Measurements from ENCODE around the gene PAPOLA. TPM values are rescaled to one million over a fixed set of nuclear protein-coding genes. Genes with fewer than 3 reads are reported as not detected.

The PAPOLA gene
- total RNA-seq, 1 experiment from 2014 or later, result 125 TPM

- ChIA-PET POLR2A (no interaction called here), CTCF (no interaction called here)
- no TSS peak for BruUV-seq (replicated peaks)
- Histone ChIP-seq H3K4me1 (ENCODE audit: control insufficient read depth, insufficient read depth, low read length) (no peaks in the 10 kb centered on the region), H3K9me3 (ENCODE audit: control insufficient read depth, insufficient read depth, low read depth, low read length) (no peaks in the 10 kb centered on the region), H3K4me3 (ENCODE audit: low read depth in 2 of 2, low read length in 2 of 2) (peak overlapping the region; percentile 38 to 56), H3K27ac (ENCODE audit: low read length) (no peak overlapping the region), H3K36me3 (ENCODE audit: control insufficient read depth, insufficient read depth, low read length) (no peaks in the 10 kb centered on the region), H3K27me3 (ENCODE audit: control insufficient read depth, insufficient read depth, low read length) (no peaks in the 10 kb centered on the region)
- in situ Hi-C loops (cut with HindIII; ENCODE audit: low pct_unique_long_range_greater_than_20kb, low sequenced_read_pairs) (no loop called here), intact Hi-C loops (cut with micrococcal nuclease; ENCODE audit: unreplicated experiment) (no loop called here)
- DNase-seq (ENCODE audit: low read depth, low spot score) (no peak), ATAC-seq (peak; percentile 96)
- TF ChIP-seq, protein P1, sequence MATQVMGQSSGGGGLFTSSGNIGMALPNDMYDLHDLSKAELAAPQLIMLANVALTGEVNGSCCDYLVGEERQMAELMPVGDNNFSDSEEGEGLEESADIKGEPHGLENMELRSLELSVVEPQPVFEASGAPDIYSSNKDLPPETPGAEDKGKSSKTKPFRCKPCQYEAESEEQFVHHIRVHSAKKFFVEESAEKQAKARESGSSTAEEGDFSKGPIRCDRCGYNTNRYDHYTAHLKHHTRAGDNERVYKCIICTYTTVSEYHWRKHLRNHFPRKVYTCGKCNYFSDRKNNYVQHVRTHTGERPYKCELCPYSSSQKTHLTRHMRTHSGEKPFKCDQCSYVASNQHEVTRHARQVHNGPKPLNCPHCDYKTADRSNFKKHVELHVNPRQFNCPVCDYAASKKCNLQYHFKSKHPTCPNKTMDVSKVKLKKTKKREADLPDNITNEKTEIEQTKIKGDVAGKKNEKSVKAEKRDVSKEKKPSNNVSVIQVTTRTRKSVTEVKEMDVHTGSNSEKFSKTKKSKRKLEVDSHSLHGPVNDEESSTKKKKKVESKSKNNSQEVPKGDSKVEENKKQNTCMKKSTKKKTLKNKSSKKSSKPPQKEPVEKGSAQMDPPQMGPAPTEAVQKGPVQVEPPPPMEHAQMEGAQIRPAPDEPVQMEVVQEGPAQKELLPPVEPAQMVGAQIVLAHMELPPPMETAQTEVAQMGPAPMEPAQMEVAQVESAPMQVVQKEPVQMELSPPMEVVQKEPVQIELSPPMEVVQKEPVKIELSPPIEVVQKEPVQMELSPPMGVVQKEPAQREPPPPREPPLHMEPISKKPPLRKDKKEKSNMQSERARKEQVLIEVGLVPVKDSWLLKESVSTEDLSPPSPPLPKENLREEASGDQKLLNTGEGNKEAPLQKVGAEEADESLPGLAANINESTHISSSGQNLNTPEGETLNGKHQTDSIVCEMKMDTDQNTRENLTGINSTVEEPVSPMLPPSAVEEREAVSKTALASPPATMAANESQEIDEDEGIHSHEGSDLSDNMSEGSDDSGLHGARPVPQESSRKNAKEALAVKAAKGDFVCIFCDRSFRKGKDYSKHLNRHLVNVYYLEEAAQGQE (IDR thresholded peaks at IDR 0.05; ENCODE audit: insufficient read depth in 1 of 2, low read depth in 2 of 2, low read length in 1 of 2), result no peak
- TF ChIP-seq POLR2AphosphoS5 (IDR thresholded peaks at IDR 0.05; ENCODE audit: low read depth, low read length) (no peak), SIN3A (IDR thresholded peaks at IDR 0.05; ENCODE audit: borderline replicate concordance, insufficient read depth, low read depth, low read length) (no peak), TCF7L2 (IDR thresholded peaks at IDR 0.05; ENCODE audit: low read depth, low read length) (no peak)
- TF ChIP-seq, protein P2, sequence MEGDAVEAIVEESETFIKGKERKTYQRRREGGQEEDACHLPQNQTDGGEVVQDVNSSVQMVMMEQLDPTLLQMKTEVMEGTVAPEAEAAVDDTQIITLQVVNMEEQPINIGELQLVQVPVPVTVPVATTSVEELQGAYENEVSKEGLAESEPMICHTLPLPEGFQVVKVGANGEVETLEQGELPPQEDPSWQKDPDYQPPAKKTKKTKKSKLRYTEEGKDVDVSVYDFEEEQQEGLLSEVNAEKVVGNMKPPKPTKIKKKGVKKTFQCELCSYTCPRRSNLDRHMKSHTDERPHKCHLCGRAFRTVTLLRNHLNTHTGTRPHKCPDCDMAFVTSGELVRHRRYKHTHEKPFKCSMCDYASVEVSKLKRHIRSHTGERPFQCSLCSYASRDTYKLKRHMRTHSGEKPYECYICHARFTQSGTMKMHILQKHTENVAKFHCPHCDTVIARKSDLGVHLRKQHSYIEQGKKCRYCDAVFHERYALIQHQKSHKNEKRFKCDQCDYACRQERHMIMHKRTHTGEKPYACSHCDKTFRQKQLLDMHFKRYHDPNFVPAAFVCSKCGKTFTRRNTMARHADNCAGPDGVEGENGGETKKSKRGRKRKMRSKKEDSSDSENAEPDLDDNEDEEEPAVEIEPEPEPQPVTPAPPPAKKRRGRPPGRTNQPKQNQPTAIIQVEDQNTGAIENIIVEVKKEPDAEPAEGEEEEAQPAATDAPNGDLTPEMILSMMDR (IDR thresholded peaks at IDR 0.05), result no peak
Measured at GRCh38 chr14:96592591-96593386, 90.6 kb downstream of the PAPOLA start.

DNA sequence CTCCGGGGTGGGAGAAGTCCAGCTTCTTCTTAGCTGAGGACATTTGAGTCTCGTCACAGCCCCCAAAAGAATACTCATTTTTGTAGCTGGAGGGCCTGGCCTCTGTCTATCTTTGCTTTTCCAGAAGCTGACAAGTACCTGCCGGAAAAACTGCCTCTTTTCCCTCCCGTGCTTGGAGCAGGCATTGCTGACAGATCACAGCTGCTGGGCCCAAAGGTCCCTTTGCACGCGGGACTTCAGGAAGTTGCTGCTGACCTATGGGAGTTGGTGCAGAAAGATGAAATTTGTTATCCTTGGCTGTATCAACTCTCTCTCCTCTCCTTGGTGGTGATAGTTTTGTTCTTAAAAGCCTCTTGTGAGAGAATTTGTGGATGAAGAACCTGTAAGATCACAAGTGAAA is 92.8 kb downstream of the PAPOLA start:
- in situ Hi-C loops (cut with HindIII; ENCODE audit: low pct_unique_long_range_greater_than_20kb, low sequenced_read_pairs), result no loop called here
- no peaks in the 10 kb centered on the region for H3K9me3 ChIP-seq (ENCODE audit: control insufficient read depth, insufficient read depth, low read depth, low read length)
- H3K36me3 ChIP-seq (ENCODE audit: control insufficient read depth, insufficient read depth, low read length), result no peaks in the 10 kb centered on the region
- POLR2A ChIA-PET, result no interaction called here
- no peak overlapping the region for H3K27ac ChIP-seq (ENCODE audit: low read length)
- DNase-seq (ENCODE audit: low read depth, low spot score) (no peak), ATAC-seq (no peak)
- H3K4me3 ChIP-seq (ENCODE audit: low read depth in 2 of 2, low read length in 2 of 2), result no peak overlapping the region
- no TSS peak for BruUV-seq (replicated peaks)
- H3K4me1 ChIP-seq (ENCODE audit: control insufficient read depth, insufficient read depth, low read length), result no peaks in the 10 kb centered on the region
- CTCF ChIA-PET, result no interaction called here
- intact Hi-C loops (cut with micrococcal nuclease; ENCODE audit: unreplicated experiment), result no loop called here
- no peaks in the 10 kb centered on the region for H3K27me3 ChIP-seq (ENCODE audit: control insufficient read depth, insufficient read depth, low read length)
- TF ChIP-seq SIN3A (IDR thresholded peaks at IDR 0.05; ENCODE audit: borderline replicate concordance, insufficient read depth, low read depth, low read length), result no peak
- TF ChIP-seq, protein P1 (IDR thresholded peaks at IDR 0.05; ENCODE audit: insufficient read depth in 1 of 2, low read depth in 2 of 2, low read length in 1 of 2), result no peak
- TF ChIP-seq, protein P2 (IDR thresholded peaks at IDR 0.05), result no peak
- no peak for TF ChIP-seq TCF7L2 (IDR thresholded peaks at IDR 0.05; ENCODE audit: low read depth, low read length)
- no peak for TF ChIP-seq POLR2AphosphoS5 (IDR thresholded peaks at IDR 0.05; ENCODE audit: low read depth, low read length)

All from Panc1 (cell line).